Subcutaneous adipose tissue (tissue), 4 donors: ENCODE measurements around the gene COL26A1. TPM values are rescaled to one million over a fixed set of nuclear protein-coding genes. Genes with fewer than 3 reads are reported as not detected.

Source experiments
- CTCF ChIP-seq: fragments of 450-650 bp; IDR thresholded peaks from one replicate; pipeline ENCODE4 v1.5.1; 2016; ENCODE audit warnings: low read depth, mild to moderate bottlenecking, control low read depth, antibody characterized with exemption, moderate library complexity
- total RNA-seq, 4 donors: library from RNA; depleted of rRNA; stranded (reverse); fragments of >200 nt; gene quantifications; one replicate each; pipeline ENCODE4 v1.1.0, GENCODE V29; 2016

COL26A1 gene
- total RNA-seq = not detected

DNA sequence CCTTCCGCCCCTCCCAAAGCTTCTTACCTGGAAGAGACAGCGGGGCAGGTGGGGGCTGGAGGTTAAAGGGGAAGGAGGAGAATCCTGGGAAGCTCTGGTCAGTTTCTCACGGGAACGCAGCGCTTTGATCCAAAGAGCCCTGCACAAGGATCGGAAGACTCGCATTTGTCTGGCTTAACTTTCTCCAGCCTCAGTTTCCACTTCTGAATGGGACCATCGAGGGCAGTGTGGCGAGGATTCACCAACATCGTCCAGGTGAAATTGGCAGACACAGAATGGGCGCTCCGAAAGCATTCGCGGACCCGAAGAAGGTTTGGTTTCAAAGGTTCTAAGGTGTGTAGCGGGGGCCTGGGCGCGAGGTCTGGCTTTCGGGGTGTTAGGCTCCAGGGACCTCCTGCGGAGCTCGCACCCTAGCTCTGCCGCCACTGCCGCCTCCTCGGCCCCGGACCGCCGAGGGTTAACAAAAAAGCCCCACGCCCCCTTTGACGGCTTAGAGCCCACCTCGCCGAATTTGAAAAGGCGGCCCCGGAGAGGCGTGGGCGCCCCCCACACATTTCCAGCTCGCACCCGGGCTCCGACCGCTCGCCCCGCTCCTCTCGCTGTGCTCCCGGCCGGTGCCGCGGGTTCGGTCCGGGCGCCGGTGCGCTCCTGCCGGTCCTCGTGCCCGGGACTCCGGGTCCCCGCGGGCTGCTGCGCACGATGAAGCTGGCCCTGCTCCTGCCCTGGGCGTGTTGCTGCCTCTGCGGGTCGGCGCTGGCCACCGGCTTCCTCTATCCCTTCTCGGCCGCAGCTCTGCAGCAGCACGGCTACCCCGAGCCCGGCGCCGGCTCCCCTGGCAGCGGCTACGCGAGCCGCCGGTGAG is at the start of gene COL26A1:
Gene COL26A1, plus strand, starts transcription at position 542 of the 862 bp plus-strand sequence. Its CDS starts 158 bp downstream, at position 700.
- no peak for TF ChIP-seq CTCF

GRCh38 chr7:101315336-101315735 is 47.3 kb upstream of the COL26A1 start:
- no peak for TF ChIP-seq CTCF

- TF ChIP-seq CTCF = no peak
Observed at GRCh38 chr7:101319401-101319800, 43.3 kb upstream of the COL26A1 start.

DNA sequence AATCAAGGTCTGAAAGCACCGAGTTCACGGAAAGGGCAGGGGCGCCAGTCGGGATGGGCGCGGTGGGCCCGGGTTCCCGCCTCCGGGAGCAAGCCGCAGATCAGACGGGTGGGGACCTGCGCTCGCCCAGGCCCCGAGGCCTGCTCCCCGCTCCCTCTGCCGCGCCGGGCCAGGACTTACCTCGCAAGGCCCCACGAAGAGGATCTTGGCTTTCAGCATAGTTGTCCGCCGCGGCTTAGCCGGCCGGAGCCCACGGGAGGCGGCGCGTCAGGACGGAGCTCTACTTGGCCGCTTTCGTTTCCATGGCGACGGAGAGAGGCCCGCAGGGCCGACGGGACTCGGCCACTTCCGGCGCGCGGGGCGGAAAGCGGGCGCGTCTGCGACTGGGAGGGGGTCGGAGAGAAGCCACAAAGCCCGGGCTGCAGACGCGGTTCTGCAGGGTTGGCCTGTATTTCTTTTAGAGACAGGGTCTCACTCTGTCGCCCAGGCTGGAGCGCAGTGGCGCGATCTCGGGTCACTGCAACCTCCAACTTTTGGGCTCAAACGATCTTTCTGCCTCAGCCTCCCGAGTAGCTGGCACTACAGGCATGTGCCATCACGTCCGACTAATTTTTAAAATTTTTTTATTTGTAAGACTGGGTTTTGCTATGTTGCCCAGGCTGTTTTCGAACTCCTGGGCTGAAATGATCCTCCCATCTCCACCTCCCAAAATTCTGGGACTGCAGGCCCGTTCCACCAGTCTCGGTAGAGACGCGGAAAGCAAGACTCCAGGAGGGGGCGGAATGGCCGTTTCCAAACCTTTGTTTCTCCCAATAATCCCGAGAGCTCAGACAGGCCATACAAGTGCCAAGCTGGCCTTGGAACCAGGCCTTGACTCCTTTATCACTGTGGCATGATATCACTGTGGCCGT is 40.9 kb upstream of the COL26A1 start, which contains the start of gene IFT22:
Gene IFT22, minus strand, starts transcription at position 322 of the 911 bp plus-strand sequence. Its CDS starts 103 bp downstream, at position 219.
- no peak for TF ChIP-seq CTCF

- TF ChIP-seq CTCF = no peak
Observed at GRCh38 chr7:101328159-101328558, 34.5 kb upstream of the COL26A1 start.

DNA sequence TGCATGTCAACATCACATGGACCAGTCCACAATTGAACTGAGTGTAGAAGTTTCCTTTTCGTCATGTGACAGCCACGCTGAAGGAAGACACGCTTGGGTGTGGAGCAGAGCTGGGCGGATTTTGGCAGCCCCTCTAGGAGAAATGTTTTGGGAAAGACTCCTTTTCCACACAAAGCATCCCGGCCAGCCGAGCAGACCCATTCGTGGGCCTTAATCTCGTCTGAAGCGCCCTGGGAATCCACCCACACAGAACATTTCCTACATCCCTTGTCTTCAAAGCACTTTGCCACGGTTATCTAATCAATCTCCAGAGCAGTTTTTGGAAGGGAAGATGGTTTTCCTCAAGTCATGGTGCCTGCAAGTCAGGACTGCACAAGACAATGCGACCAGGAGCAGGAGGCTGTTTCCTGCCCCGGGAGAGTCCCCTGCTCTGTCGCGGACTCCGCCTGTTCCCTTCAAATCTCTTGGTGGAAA is 32.6 kb upstream of the COL26A1 start:
- TF ChIP-seq CTCF = no peak

DNA sequence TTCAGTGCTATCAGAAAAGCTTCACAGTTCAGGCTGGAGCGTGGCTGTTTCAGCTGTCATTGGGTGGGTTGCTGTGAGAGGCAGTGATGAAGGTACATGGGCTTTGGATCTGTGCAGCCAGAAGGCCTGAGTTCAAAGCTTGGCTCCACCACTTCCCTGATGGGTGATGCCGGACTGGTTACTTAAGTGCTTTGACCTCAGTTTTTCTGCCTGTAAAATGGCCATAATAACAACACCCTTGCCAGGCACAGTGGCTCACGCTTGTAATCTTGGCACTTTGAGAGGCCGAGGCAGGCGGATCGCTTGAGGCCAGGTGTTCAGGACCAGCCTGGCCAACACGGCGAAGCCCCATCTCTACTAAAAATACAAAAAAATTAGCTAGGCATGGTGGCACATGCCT is 30.6 kb upstream of the COL26A1 start:
- TF ChIP-seq CTCF = no peak
